SK-N-MC (cell line): ENCODE results near the gene YBX2.

ENCODE experiments used
- DNase-seq: peaks from one replicate; pipeline ENCODE4 v3.0.0-alpha.2; 2011; ENCODE audit warnings: low read depth, low spot score
- H3K27ac ChIP-seq: fragments of 200-600 bp; sonication (generic); 2 replicates; pipeline ENCODE4 v1.5.1; 2016; ENCODE audit warnings: mixed run types
- H3K36me3 ChIP-seq: fragments of 200-600 bp; sonication (generic); 2 replicates; pipeline ENCODE4 v1.6.1; 2017; ENCODE audit warnings: antibody characterized with exemption, low read length, mixed read lengths; ENCODE audit not compliant: insufficient read depth
- H3K4me3 ChIP-seq: fragments of 200-600 bp; sonication (generic); 2 replicates; pipeline ENCODE4 v1.5.1; 2016
- H3K9ac ChIP-seq: fragments of 200-600 bp; sonication (generic); 2 replicates; pipeline ENCODE4 v1.8.0; 2017; ENCODE audit warnings: mixed run types, mixed read lengths; ENCODE audit not compliant: insufficient read length
- H3K9me3 ChIP-seq: fragments of 200-600 bp; sonication (generic); 2 replicates; pipeline ENCODE4 v1.6.1; 2017; ENCODE audit warnings: low read depth, mild to moderate bottlenecking, antibody characterized with exemption, low read length, moderate library complexity, mixed read lengths
- EZH2 ChIP-seq: fragments of 200-600 bp; sonication (generic); IDR thresholded peaks from one replicate; pipeline ENCODE4 v1.6.1; 2017; ENCODE audit warnings: antibody characterized with exemption
- FOXP2 ChIP-seq: optimal IDR thresholded peaks from 2 replicates; pipeline ENCODE3; 2011; ENCODE audit warnings: mild to moderate bottlenecking, moderate library complexity; ENCODE audit not compliant: insufficient read depth; ENCODE audit errors: extremely low read length, control extremely low read depth
- POLR2AphosphoS5 ChIP-seq: IDR thresholded peaks from 2 replicates; pipeline ENCODE4 v1.6.1; 2012; ENCODE audit warnings: mild to moderate bottlenecking, low read depth, low read length, borderline replicate concordance

Gene YBX2

DNA sequence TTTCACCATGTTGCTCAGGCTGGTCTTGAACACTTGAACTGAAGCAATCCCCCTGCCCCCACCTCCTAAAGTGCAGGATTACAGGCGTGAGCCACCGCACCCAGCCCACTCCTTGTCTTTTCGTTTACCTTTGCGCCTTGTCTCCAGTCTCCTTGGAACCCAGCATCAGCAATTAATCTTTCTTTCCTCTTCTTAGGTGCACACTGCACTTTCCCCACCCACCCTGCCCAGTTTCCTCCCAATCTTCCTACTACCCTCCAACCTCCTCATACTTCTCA is 30.7 kb downstream of the YBX2 start:
- no peak overlapping the region for H3K4me3 ChIP-seq
- no peaks in the 10 kb centered on the region for H3K9me3 ChIP-seq
- no peak overlapping the region for H3K9ac ChIP-seq
- DNase-seq, result no peak
- peaks cover 13% of the 10 kb centered on the region for H3K36me3 ChIP-seq
- no peak overlapping the region for H3K27ac ChIP-seq
- no peak for TF ChIP-seq POLR2AphosphoS5
- no peak for TF ChIP-seq EZH2
- no peak for TF ChIP-seq FOXP2

DNA sequence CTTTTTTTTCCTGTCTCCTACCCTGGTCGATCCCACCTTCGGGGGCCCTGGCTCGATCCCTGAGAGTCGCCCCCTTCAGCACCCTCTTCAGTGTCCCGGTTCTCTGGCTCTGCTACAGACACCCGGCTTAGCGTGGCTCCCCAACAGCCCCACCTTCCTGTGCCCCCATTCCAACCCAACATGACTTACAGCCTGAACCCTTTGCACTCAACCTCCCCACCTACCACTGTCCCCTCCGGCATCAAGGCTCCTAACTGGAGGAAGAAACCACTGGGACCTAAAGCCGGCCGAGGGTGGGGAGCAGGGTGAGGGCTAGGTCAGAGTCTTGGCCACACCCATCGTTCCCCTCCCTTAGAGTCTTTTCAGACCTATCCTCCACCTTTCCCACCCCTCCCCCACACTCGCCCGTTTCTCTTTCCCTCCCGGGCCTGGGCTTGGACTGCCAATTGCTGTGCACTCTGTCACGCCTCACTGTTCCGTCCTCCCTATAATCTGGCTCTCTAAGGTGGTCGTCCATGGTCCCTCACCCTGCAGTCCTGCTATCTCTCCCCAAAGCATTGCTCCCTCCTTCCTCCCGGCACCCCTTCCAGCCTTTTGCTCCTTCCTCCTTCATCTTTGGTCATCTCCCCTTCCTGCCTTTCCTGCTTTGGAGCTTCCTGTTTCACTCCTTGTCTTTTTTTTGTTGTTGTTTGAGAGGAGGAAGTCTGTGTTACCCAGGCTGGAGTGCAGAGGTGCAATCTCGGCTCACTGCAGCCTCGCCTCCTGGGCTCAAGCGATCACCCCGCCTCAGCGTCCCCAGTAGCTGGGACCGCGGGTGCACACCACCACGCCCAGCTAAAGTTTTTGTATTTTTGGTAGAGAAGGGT is 31.3 kb downstream of the YBX2 start:
- H3K9me3 ChIP-seq, result no peaks in the 10 kb centered on the region
- TF ChIP-seq FOXP2 (no peak), POLR2AphosphoS5 (no peak), EZH2 (no peak)
- no peak overlapping the region for H3K9ac ChIP-seq
- H3K4me3 ChIP-seq, result no peak overlapping the region
- peaks cover 17% of the 10 kb centered on the region for H3K36me3 ChIP-seq
- DNase-seq, result no peak
- no peak overlapping the region for H3K27ac ChIP-seq

DNA sequence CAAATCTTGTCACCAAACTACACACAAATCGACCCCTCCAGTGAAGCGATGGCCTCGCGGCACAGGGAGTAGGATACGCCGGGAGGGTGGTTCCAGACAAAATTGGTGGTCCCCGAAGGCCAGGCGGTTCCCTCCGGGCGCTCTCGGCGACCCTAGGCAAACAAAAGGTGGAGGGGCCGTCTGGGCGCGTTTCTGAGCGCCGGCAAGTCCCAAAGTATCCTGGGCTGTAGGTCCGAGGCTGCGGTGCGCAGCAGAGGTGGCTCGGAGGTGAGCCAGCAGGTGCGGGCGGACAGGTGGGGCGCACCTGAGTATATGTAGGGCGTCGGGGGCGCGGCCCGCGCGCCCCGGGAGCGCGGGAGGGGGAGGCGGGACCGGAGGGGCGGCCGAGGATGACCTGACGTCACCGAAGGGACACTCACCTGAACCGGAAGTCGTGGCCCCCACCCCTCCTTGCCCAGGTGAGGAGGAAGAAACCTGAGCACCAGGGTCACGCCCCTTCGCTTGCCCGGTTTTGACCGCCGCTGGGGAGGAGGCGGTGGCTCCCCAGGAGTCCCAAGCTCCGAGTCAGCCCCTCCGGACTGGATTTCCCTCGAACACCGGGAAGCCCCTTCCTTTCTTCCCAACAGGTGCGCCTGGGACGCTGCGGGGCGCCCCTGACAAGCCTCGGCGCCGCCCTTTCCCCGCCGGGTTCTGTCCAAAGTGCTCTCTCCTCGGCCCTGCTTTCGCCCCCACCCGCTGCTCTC is 32.1 kb downstream of the YBX2 start, which contains the start of gene CLDN7:
CLDN7 (minus strand) TSS at position 287 of the 743 bp plus-strand sequence. CDS start 435 bp downstream, outside the sequence.
- no peaks in the 10 kb centered on the region for H3K9me3 ChIP-seq
- H3K27ac ChIP-seq, result no peak within 1 kb of the TSS
- H3K36me3 ChIP-seq, result peaks cover 17% of the 10 kb centered on the region
- DNase-seq, result no peak
- TF ChIP-seq POLR2AphosphoS5 (no peak), FOXP2 (no peak), EZH2 (no peak)
- H3K9ac ChIP-seq, result no peak within 1 kb of the TSS
- no peak within 1 kb of the TSS for H3K4me3 ChIP-seq

DNA sequence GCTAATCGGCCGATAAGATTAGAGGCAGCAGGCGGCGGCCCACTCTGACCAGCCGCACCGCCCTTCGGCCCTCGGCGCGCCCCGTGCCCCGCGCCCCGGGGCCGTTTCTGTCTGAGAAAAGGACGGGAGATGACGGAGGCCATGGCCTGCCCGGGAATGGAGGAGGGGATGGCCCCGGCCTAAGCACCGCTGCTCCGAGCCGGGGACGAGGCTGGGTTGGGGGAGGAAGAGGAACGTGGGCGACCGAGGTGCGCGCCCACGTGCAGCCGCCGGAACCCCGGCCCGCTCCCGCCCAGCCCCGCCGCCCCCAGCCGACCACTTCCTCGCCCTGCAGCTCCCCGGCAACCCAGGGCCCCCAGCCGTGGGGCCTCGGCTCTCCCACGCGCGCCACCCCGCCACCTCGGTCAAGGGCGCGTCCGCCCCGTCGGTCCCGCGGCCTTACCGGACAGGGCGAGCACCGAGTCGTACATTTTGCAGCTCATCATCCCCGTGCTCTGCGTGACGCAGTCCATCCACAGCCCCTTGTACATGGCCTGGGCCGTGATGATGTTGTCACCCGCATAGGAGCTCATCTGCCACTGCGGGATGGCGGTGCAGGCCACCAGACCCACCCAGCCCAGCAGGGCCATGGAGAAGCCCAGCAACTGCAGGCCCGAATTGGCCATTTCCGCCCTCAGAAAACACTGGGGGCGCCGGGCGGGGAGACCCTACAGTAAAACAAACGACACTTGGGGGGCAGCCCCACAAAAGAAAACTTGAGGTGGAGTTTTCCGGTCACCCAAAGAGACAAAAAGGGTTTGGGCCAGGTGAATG is 32.9 kb downstream of the YBX2 start:
- TF ChIP-seq POLR2AphosphoS5 (no peak), FOXP2 (no peak), EZH2 (no peak)
- Histone ChIP-seq H3K4me3 (no peak overlapping the region), H3K27ac (no peak overlapping the region), H3K9ac (no peak overlapping the region), H3K36me3 (peaks cover 17% of the 10 kb centered on the region), H3K9me3 (no peaks in the 10 kb centered on the region)
- DNase-seq, result no peak

DNA sequence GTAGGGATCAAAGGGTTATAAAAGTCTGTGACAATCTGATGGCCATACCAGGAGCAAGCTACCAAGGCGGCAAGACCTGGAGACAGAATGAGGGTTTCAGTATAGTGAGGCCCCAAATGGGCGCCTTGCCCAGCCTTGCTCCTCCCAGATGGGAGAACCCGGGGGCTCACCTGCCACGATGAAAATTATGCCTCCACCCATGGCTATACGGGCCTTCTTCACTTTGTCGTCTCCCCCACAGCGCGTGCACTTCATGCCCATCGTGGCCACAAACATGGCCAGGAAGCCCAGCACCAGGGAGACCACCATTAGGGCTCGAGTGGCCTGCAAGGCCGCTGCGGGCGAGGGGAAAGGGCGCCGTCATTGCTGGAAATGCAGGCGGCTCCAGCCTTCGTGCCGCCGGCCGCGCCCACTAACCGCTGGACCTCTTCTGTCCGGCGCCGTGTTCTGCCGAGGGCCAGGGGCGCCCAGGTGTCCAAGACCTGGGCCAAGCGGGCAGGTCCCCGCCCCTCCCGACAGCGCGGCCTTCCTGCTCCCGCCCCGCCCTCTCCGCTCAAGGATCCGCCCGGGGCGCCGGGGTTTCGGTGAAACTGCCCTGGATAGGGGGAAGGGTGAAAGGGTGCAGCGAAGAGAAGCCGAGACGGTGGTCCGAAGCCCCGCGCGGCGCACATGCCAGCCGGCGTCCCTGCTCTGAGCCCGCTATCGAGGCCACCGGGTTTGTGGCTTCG is 33.6 kb downstream of the YBX2 start:
- Histone ChIP-seq H3K36me3 (peaks cover 17% of the 10 kb centered on the region), H3K4me3 (no peak overlapping the region), H3K27ac (no peak overlapping the region), H3K9me3 (no peaks in the 10 kb centered on the region), H3K9ac (no peak overlapping the region)
- no peak for TF ChIP-seq FOXP2
- no peak for TF ChIP-seq EZH2
- TF ChIP-seq POLR2AphosphoS5, result no peak
- DNase-seq, result no peak

DNA sequence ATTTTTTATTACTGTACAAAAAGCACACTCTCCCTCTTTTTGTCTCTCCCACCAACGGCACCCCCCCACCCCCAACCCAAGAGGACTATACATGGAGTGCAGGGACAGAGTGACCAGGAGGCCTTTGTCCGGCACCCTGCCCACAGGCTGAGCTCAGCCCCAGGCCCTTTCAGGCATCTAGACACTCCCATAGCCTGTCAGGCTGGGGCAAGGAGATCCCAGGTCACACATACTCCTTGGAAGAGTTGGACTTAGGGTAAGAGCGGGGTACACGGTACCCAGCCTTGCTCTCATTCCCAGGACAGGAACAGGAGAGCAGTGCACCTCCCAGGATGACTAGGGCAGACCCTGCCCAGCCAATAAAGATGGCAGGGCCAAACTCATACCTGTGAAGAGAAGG is 34.3 kb downstream of the YBX2 start:
- H3K27ac ChIP-seq, result peak overlapping the region; percentile 84; the same call in 1 of the 2 replicates
- no peak overlapping the region for H3K9ac ChIP-seq
- H3K4me3 ChIP-seq, result no peak overlapping the region

DNA sequence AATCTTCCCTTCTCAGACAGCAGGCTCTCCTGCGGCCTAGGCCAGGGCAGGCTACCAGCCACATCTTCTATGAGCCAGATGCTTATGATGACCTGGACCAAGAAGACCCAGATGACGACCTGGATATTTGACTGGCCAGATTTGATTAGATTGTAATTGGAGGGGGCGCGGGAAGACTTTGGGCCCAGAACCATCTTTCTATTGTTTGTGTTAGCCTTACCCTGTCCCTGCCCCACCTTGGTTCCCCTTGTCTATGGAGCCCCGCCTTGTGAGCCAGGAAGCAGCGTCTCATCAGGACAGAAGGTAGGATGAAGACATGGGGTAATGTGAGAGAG is 34.9 kb downstream of the YBX2 start:
- Histone ChIP-seq H3K36me3 (peaks cover 25% of the 10 kb centered on the region), H3K9ac (peak overlapping the region; percentile 57), H3K4me3 (no peak overlapping the region), H3K27ac (peak overlapping the region; percentile 84), H3K9me3 (no peaks in the 10 kb centered on the region)
- TF ChIP-seq EZH2 (no peak), POLR2AphosphoS5 (no peak), FOXP2 (no peak)
- DNase-seq, result no peak

More for the DNA sequence above, 34.3 kb downstream of the YBX2 start:
- Histone ChIP-seq H3K9me3 (no peaks in the 10 kb centered on the region), H3K36me3 (peaks cover 20% of the 10 kb centered on the region)
- TF ChIP-seq FOXP2, result no peak
- no peak for TF ChIP-seq POLR2AphosphoS5
- DNase-seq, result no peak
